Activated CD4-positive, alpha-beta T cell treated with anti-CD3 and anti-CD28 coated beads, Interleukin-2, amount 10 ng/mL, durations not matched to agents 24 days and 14 days (primary cell): ENCODE data around the gene GSTO2. TPM values are rescaled to one million over a fixed set of nuclear protein-coding genes. Genes with fewer than 3 reads are reported as not detected.
A peak's percentile ranks its signal among the peaks of the same experiment; 100 is the strongest.

Source experiments
- DNase-seq: peaks from one replicate; pipeline ENCODE4 v3.0.0; 2022
- H3K27ac Mint-ChIP-seq: one replicate; pipeline ENCODE4 v1.8.0; 2022; ENCODE audit warnings: mild to moderate bottlenecking, mixed read lengths
- H3K27me3 Mint-ChIP-seq: one replicate; pipeline ENCODE4 v1.8.0; 2022; ENCODE audit warnings: mixed read lengths
- H3K36me3 Mint-ChIP-seq: one replicate; pipeline ENCODE4 v1.8.0; 2022; ENCODE audit warnings: low read depth, mild to moderate bottlenecking, mixed read lengths
- H3K4me1 Mint-ChIP-seq: one replicate; pipeline ENCODE4 v1.8.0; 2021; ENCODE audit warnings: mixed read lengths
- H3K4me3 Mint-ChIP-seq: one replicate; pipeline ENCODE4 v1.8.0; 2022; ENCODE audit warnings: mild to moderate bottlenecking, moderate library complexity, mixed read lengths
- H3K9me3 Mint-ChIP-seq: one replicate; pipeline ENCODE4 v1.8.0; 2021; ENCODE audit warnings: mixed read lengths
- intact Hi-C: fragments of 100-400 bp; cut with micrococcal nuclease; formaldehyde crosslinking; loops from one replicate; pipeline ENCODE4 v1.15.1; 2023
- total RNA-seq: library from RNA; stranded (reverse); gene quantifications from 2 replicates; pipeline ENCODE4 v1.2.3, GENCODE V29; 2022

GSTO2 gene
- total RNA-seq, 1 donor from 2014 or later: 0.77 TPM

- Mint-ChIP-seq H3K36me3 (no peaks in the 10 kb centered on the region), H3K4me3 (no peak overlapping the region)
Measured at GRCh38 chr10:104277785-104278184, 8.8 kb downstream of the GSTO2 start.

GRCh38 chr10:104279550-104280259 is 10.7 kb downstream of the GSTO2 start:
- Mint-ChIP-seq H3K4me3 (no peak overlapping the region), H3K27ac (no peak overlapping the region)

More at GRCh38 chr10:104277785-104278184, 8.8 kb downstream of the GSTO2 start:
- Mint-ChIP-seq H3K27me3 (peaks cover 24% of the 10 kb centered on the region), H3K27ac (no peak overlapping the region), H3K4me1 (peaks cover 1% of the 10 kb centered on the region), H3K9me3 (no peaks in the 10 kb centered on the region)
- intact Hi-C loops: no loop called here
- no peak for DNase-seq

GRCh38 chr10:104281694-104282093 is 12.7 kb downstream of the GSTO2 start:
- no peaks in the 10 kb centered on the region for H3K9me3 Mint-ChIP-seq
- no peaks in the 10 kb centered on the region for H3K4me1 Mint-ChIP-seq
- intact Hi-C loops: no loop called here
- peaks cover 21% of the 10 kb centered on the region for H3K27me3 Mint-ChIP-seq
- no peak overlapping the region for H3K4me3 Mint-ChIP-seq
- no peaks in the 10 kb centered on the region for H3K36me3 Mint-ChIP-seq
- DNase-seq: no peak
- H3K27ac Mint-ChIP-seq: no peak overlapping the region

More at GRCh38 chr10:104279550-104280259, 10.7 kb downstream of the GSTO2 start:
- DNase-seq: no peak
- Mint-ChIP-seq H3K36me3 (no peaks in the 10 kb centered on the region), H3K9me3 (no peaks in the 10 kb centered on the region), H3K27me3 (peaks cover 27% of the 10 kb centered on the region), H3K4me1 (no peaks in the 10 kb centered on the region)
- intact Hi-C loops: no loop called here

- intact Hi-C loops: no loop called here
- no peak for DNase-seq
- H3K4me3 Mint-ChIP-seq: no peak overlapping the region
- H3K27ac Mint-ChIP-seq: no peak overlapping the region
- peaks cover 41% of the 10 kb centered on the region for H3K27me3 Mint-ChIP-seq
- no peaks in the 10 kb centered on the region for H3K9me3 Mint-ChIP-seq
- no peaks in the 10 kb centered on the region for H3K4me1 Mint-ChIP-seq
- H3K36me3 Mint-ChIP-seq: no peaks in the 10 kb centered on the region
Measured at GRCh38 chr10:104284846-104285245, 15.9 kb downstream of the GSTO2 start.

- no peaks in the 10 kb centered on the region for H3K9me3 Mint-ChIP-seq
- H3K27me3 Mint-ChIP-seq: peaks cover 41% of the 10 kb centered on the region
- H3K36me3 Mint-ChIP-seq: no peaks in the 10 kb centered on the region
- no peak overlapping the region for H3K4me3 Mint-ChIP-seq
- no peak overlapping the region for H3K27ac Mint-ChIP-seq
- DNase-seq: no peak
- intact Hi-C loops: no loop called here
- H3K4me1 Mint-ChIP-seq: peaks cover 5% of the 10 kb centered on the region
Measured at GRCh38 chr10:104286939-104287338, 18.0 kb downstream of the GSTO2 start.

GRCh38 chr10:104288355-104288754 is 19.4 kb downstream of the GSTO2 start:
- Mint-ChIP-seq H3K4me3 (no peak overlapping the region), H3K27me3 (peaks cover 34% of the 10 kb centered on the region), H3K27ac (no peak overlapping the region), H3K4me1 (peaks cover 12% of the 10 kb centered on the region), H3K36me3 (no peaks in the 10 kb centered on the region), H3K9me3 (no peaks in the 10 kb centered on the region)
- intact Hi-C loops: no loop called here
- no peak for DNase-seq

- H3K27me3 Mint-ChIP-seq: peaks cover 32% of the 10 kb centered on the region
- no peak overlapping the region for H3K4me3 Mint-ChIP-seq
- H3K9me3 Mint-ChIP-seq: no peaks in the 10 kb centered on the region
- H3K4me1 Mint-ChIP-seq: peaks cover 13% of the 10 kb centered on the region
- intact Hi-C loops: loop anchor here (1.0 to 2.0 kb wide), 4 partner anchors 13 to 59 kb away; partner anchors contain the start of gene ITPRIP
- DNase-seq: peak; percentile 96
- no peak overlapping the region for H3K27ac Mint-ChIP-seq
- H3K36me3 Mint-ChIP-seq: no peaks in the 10 kb centered on the region
Measured at GRCh38 chr10:104291439-104291951, 22.5 kb downstream of the GSTO2 start.

GRCh38 chr10:104293011-104293410 is 24.0 kb downstream of the GSTO2 start:
- no peak for DNase-seq
- intact Hi-C loops: no loop called here
- peaks cover 13% of the 10 kb centered on the region for H3K4me1 Mint-ChIP-seq
- no peaks in the 10 kb centered on the region for H3K9me3 Mint-ChIP-seq
- no peaks in the 10 kb centered on the region for H3K36me3 Mint-ChIP-seq
- peaks cover 25% of the 10 kb centered on the region for H3K27me3 Mint-ChIP-seq
- H3K4me3 Mint-ChIP-seq: no peak overlapping the region
- no peak overlapping the region for H3K27ac Mint-ChIP-seq

- Mint-ChIP-seq H3K36me3 (no peaks in the 10 kb centered on the region), H3K27me3 (peaks cover 16% of the 10 kb centered on the region), H3K4me3 (no peak overlapping the region), H3K27ac (no peak overlapping the region), H3K9me3 (no peaks in the 10 kb centered on the region), H3K4me1 (peaks cover 13% of the 10 kb centered on the region)
- intact Hi-C loops: no loop called here
- no peak for DNase-seq
Measured at GRCh38 chr10:104293781-104294321, 24.9 kb downstream of the GSTO2 start.

- H3K9me3 Mint-ChIP-seq: no peaks in the 10 kb centered on the region
- intact Hi-C loops: no loop called here
Measured at GRCh38 chr10:104296687-104297436, 27.9 kb downstream of the GSTO2 start.

GRCh38 chr10:104297697-104298660 is 29.0 kb downstream of the GSTO2 start:
- peak; percentile 76 for DNase-seq
- Mint-ChIP-seq H3K4me3 (no peak overlapping the region), H3K36me3 (peaks cover 2% of the 10 kb centered on the region), H3K9me3 (no peaks in the 10 kb centered on the region), H3K27ac (no peak overlapping the region), H3K4me1 (peaks cover 31% of the 10 kb centered on the region), H3K27me3 (no peaks in the 10 kb centered on the region)
- intact Hi-C loops: no loop called here

More at GRCh38 chr10:104296687-104297436, 27.9 kb downstream of the GSTO2 start:
- DNase-seq: no peak
- Mint-ChIP-seq H3K4me1 (peaks cover 35% of the 10 kb centered on the region), H3K36me3 (peaks cover 1% of the 10 kb centered on the region), H3K27me3 (no peaks in the 10 kb centered on the region), H3K4me3 (no peak overlapping the region), H3K27ac (peak overlapping the region; percentile 16)

- Mint-ChIP-seq H3K27ac (peak overlapping the region; percentile 75), H3K4me1 (peaks cover 35% of the 10 kb centered on the region), H3K27me3 (no peaks in the 10 kb centered on the region), H3K9me3 (no peaks in the 10 kb centered on the region), H3K36me3 (peaks cover 6% of the 10 kb centered on the region), H3K4me3 (no peak overlapping the region)
- intact Hi-C loops: no loop called here
- DNase-seq: no peak
Measured at GRCh38 chr10:104299031-104299904, 30.3 kb downstream of the GSTO2 start.
